Measurements from ENCODE around the gene CACNB4. TPM values are rescaled to one million over a fixed set of nuclear protein-coding genes. Genes with fewer than 3 reads are reported as not detected.

CACNB4 gene
- total RNA-seq, 2 donors from 2014 or later, result 0.33 to 1.3 TPM

DNA sequence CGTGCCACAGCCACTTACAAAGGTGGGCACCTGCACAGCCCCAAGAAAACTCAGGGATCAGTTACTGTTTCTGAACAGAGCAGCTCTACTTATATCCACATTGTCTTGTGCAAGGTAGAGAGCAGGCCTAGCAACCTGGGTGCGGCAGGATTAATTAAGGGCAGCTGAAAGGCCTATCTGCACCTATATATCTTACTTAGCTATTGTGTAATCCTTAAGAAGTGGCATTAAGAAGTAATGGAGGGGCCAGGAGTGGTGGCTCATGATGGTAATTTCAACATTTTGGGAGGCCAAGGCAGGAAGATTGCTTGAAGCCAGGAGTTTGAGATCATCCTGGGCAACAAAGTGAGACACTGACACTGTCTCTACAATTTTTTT lies 257.8 kb downstream of the CACNB4 start:
- ATAC-seq (no peak), DNase-seq (no peak)
- TF ChIP-seq, protein P1, sequence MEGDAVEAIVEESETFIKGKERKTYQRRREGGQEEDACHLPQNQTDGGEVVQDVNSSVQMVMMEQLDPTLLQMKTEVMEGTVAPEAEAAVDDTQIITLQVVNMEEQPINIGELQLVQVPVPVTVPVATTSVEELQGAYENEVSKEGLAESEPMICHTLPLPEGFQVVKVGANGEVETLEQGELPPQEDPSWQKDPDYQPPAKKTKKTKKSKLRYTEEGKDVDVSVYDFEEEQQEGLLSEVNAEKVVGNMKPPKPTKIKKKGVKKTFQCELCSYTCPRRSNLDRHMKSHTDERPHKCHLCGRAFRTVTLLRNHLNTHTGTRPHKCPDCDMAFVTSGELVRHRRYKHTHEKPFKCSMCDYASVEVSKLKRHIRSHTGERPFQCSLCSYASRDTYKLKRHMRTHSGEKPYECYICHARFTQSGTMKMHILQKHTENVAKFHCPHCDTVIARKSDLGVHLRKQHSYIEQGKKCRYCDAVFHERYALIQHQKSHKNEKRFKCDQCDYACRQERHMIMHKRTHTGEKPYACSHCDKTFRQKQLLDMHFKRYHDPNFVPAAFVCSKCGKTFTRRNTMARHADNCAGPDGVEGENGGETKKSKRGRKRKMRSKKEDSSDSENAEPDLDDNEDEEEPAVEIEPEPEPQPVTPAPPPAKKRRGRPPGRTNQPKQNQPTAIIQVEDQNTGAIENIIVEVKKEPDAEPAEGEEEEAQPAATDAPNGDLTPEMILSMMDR (IDR thresholded peaks at IDR 0.05), result no peak
- no peak for TF ChIP-seq POLR2A (IDR thresholded peaks at IDR 0.05)
- H3K4me3 ChIP-seq, result no peak overlapping the region
- H3K27me3 ChIP-seq, result no peaks in the 10 kb centered on the region
- intact Hi-C loops (cut with DNase I), result no loop called here
- 86 to 93% methylated on average over 2 of the region's 2 CpGs for WGBS, 2 donors
- no peaks in the 10 kb centered on the region for H3K9me3 ChIP-seq
- H3K27ac ChIP-seq, result no peak overlapping the region
- no peaks in the 10 kb centered on the region for H3K36me3 ChIP-seq (replicated peaks in 1 of 2; ENCODE audit: insufficient read depth in 1 of 2, low read depth in 2 of 2)
- no peaks in the 10 kb centered on the region for H3K4me1 ChIP-seq

DNA sequence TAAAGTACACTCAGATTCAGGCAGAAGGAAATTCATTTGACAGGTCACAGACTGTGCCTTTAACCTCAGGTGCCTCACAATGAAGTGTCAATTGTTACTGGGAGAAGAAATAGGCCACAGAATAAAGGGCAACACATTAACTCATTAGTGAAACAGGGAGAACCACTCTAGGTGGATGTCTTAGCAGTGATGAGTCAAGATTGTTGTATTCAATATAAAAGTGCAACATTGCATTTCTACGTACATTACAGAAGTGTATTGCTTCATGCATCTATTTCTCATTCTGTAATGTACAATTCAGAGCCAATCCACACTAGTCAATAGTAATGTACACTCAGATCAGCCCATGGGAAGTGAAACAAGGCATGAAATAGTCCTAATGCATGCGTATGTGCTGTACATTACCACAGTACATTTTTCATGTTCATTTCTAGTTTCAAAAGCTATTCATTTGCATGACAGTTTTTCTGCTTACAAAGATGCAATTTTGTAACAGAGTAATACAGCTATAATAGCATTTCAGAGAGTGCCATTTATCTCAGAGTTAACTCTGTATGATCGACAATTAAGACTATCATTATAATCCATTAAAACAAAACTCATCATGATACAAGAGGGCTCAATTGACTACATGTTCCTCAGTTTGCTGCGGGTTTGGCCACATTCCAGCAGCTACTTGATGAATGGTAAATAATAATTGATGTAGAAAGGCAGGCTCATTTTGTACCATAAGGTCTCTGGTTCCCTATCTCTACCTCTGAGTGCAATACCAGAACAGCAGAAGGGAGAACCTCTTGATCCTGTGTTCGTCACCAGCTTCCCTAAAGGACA lies 258.4 kb downstream of the CACNB4 start:
- TF ChIP-seq, protein P1 (IDR thresholded peaks at IDR 0.05), result no peak
- TF ChIP-seq POLR2A (IDR thresholded peaks at IDR 0.05), result no peak
- DNase-seq (no peak), ATAC-seq (no peak)
- no peaks in the 10 kb centered on the region for H3K36me3 ChIP-seq (replicated peaks in 1 of 2; ENCODE audit: insufficient read depth in 1 of 2, low read depth in 2 of 2)
- 68 to 73% methylated on average over 5 of the region's 5 CpGs for WGBS, 2 donors
- intact Hi-C loops (cut with DNase I), result no loop called here
- H3K27ac ChIP-seq, result no peak overlapping the region
- no peaks in the 10 kb centered on the region for H3K27me3 ChIP-seq
- H3K9me3 ChIP-seq, result no peaks in the 10 kb centered on the region
- H3K4me3 ChIP-seq, result no peak overlapping the region
- H3K4me1 ChIP-seq, result no peaks in the 10 kb centered on the region

DNA sequence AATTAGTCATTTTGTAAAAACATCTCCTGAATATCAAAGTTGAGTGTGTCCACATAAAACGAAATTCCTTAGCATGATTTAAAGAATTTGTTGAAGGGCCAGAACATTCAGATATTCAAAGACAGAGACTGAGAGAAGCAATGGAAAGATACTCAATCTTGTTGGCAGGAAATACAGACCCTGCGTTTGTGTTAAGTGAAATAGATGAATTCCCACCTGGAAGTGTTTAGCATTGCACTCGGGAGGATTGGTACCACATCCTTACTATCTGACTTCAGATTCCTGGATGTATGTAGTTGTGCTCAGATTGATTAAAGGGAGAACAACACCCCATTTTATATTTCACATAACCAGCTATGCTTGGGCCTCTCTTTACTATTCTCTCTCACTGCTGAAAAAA lies 260.9 kb downstream of the CACNB4 start:
- H3K27ac ChIP-seq, result no peak overlapping the region
- no peaks in the 10 kb centered on the region for H3K4me1 ChIP-seq
- WGBS, 2 donors, result 73 to 83% methylated on average over 3 of the region's 3 CpGs
- no peaks in the 10 kb centered on the region for H3K36me3 ChIP-seq (replicated peaks in 1 of 2; ENCODE audit: insufficient read depth in 1 of 2, low read depth in 2 of 2)
- DNase-seq (no peak), ATAC-seq (no peak)
- intact Hi-C loops (cut with DNase I), result no loop called here
- no peak for TF ChIP-seq POLR2A (IDR thresholded peaks at IDR 0.05)
- TF ChIP-seq, protein P1 (IDR thresholded peaks at IDR 0.05), result no peak
- no peaks in the 10 kb centered on the region for H3K9me3 ChIP-seq
- no peaks in the 10 kb centered on the region for H3K27me3 ChIP-seq
- H3K4me3 ChIP-seq, result no peak overlapping the region

DNA sequence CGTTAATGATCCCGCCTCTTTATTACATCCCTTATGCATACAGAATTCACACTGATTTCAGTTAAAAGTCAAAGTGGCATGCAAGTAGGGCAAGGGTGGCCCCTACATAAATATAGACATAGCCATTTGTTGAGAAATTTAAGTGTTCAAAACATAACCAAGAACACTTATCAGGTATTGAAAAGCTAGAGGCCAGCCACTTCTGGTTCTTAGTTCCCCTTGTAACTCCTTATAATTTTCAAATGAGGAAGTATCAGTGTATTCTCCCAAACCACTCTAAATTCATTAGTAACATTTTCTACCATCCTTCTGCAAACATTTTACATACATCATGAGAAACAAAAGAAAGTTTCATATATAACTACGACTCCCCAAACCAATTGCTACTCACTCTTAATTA lies 264.9 kb downstream of the CACNB4 start:
- 74 to 94% methylated on average over 3 of the region's 3 CpGs for WGBS, 2 donors
- no peak for ATAC-seq
- intact Hi-C loops (cut with DNase I), result no loop called here
- TF ChIP-seq, protein P1 (IDR thresholded peaks at IDR 0.05), result no peak
- no peak for TF ChIP-seq POLR2A (IDR thresholded peaks at IDR 0.05)
- Histone ChIP-seq H3K36me3 (replicated peaks in 1 of 2; ENCODE audit: insufficient read depth in 1 of 2, low read depth in 2 of 2) (no peaks in the 10 kb centered on the region), H3K9me3 (no peaks in the 10 kb centered on the region), H3K4me3 (no peak overlapping the region), H3K27me3 (no peaks in the 10 kb centered on the region), H3K27ac (no peak overlapping the region), H3K4me1 (peaks cover 1% of the 10 kb centered on the region)
- DNase-seq, result no peak

DNA sequence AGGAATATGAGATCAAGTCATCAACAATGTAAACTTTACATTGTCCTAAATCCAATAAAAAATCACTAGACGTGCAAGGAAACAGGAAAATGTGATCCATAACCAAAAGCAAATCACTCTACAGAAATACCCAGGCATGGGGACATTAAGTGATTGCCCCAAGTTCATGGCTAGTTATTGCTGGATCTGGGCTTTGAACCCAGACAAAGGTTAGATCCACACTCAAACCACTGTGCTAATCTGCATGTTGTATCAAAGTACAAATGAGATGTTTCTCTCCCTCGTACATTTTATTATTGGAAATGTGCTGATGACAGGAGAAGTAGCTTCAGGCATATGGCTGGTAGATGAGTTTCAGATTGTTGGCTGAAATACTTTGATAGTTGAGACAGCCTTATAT lies 267.9 kb downstream of the CACNB4 start:
- no peak overlapping the region for H3K27ac ChIP-seq
- peaks cover 19% of the 10 kb centered on the region for H3K4me1 ChIP-seq
- TF ChIP-seq POLR2A (IDR thresholded peaks at IDR 0.05), result no peak
- TF ChIP-seq, protein P1 (IDR thresholded peaks at IDR 0.05), result no peak
- intact Hi-C loops (cut with DNase I), result no loop called here
- H3K9me3 ChIP-seq, result no peaks in the 10 kb centered on the region
- no peak overlapping the region for H3K4me3 ChIP-seq
- no peak for ATAC-seq
- no peaks in the 10 kb centered on the region for H3K36me3 ChIP-seq (replicated peaks in 1 of 2; ENCODE audit: insufficient read depth in 1 of 2, low read depth in 2 of 2)
- H3K27me3 ChIP-seq, result no peaks in the 10 kb centered on the region
- no peak for DNase-seq
- 71 to 88% methylated on average over 2 of the region's 2 CpGs for WGBS, 2 donors
